Thyroid gland (tissue), 4 donors: ENCODE results near the gene PXDN.

Experiments used
- POLR2A ChIP-seq, 2 donors: fragments of 450-650 bp; IDR thresholded peaks; one replicate each; pipeline ENCODE4 v1.6.1; 2017; ENCODE audit warnings: antibody characterized with exemption in 2 of 2, mild to moderate bottlenecking in 2 of 2, moderate library complexity in 1 of 2
- TF ChIP-seq, protein P1 (sequence below), 6 experiments: fragments of 200-600 bp in 3 of 6; fragments of 450-650 bp in 3 of 6; sonication (generic) in 3 of 6; IDR thresholded peaks; one replicate each; pipeline ENCODE4 v1.5.1; 2016 to 2019; ENCODE audit warnings: antibody characterized with exemption in 6 of 6, mild to moderate bottlenecking in 2 of 6, inconsistent platforms in 1 of 6, moderate library complexity in 1 of 6

DNA sequence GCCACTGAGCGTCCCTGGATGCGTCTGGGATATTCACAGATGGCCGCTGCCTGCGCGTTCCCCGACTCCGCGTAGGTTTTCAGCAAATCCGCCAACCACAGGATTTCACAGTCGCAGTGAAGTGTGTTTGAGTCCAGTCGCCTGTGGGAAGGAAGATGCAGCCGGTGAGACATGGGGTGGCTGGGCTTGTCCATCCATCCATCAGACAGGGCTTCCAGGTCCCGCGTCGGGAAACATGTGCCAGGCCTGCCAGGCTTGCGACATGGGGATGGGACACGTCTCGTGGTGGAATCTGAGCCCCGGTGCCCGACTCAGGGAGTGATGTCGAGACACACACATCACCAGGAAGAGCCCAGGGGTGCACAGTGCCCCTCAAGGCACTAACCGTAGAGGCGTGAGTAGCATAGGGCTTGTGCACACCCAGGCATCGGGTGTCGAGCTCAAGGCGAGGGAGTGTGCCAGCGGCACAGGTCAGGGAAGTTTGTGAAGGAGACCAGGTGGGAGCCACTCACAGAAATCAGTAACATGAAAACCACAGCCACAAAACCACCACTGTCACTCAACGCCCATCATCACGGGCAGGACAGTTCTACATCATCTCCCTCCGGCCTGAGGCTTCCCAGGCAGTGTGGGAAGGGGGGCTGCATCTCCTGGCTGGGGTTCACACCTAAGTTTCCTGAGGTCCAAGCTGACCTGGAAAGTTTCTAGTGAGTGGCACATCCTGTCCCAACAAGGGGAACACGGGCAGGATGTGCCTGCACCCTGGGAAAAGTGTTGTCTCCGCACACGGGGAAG lies 63.9 kb downstream of the PXDN start:
- no peak for TF ChIP-seq POLR2A (IDR thresholded peaks at IDR 0.05)
- TF ChIP-seq, protein P1, sequence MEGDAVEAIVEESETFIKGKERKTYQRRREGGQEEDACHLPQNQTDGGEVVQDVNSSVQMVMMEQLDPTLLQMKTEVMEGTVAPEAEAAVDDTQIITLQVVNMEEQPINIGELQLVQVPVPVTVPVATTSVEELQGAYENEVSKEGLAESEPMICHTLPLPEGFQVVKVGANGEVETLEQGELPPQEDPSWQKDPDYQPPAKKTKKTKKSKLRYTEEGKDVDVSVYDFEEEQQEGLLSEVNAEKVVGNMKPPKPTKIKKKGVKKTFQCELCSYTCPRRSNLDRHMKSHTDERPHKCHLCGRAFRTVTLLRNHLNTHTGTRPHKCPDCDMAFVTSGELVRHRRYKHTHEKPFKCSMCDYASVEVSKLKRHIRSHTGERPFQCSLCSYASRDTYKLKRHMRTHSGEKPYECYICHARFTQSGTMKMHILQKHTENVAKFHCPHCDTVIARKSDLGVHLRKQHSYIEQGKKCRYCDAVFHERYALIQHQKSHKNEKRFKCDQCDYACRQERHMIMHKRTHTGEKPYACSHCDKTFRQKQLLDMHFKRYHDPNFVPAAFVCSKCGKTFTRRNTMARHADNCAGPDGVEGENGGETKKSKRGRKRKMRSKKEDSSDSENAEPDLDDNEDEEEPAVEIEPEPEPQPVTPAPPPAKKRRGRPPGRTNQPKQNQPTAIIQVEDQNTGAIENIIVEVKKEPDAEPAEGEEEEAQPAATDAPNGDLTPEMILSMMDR (IDR thresholded peaks at IDR 0.05): no peak
